Astrocyte of the cerebellum (primary cell): ENCODE measurements around the gene UGT2B7.

Source experiments
- DNase-seq: peaks from one replicate; pipeline ENCODE4 v3.0.0-alpha.2; 2011; ENCODE audit warnings: low read depth
- H3K4me3 ChIP-seq: 2 replicates; pipeline ENCODE4 v1.5.1; 2011; ENCODE audit warnings: mild to moderate bottlenecking, low read depth, low read length, moderate library complexity
- in situ Hi-C: cut with HindIII; loops from 2 replicates; pipeline ENCODE4 v1.10.0; 2017; ENCODE audit warnings: low sequenced_read_pairs
- TF ChIP-seq, protein P1 (sequence below): IDR thresholded peaks from 2 replicates; pipeline ENCODE4 v1.5.1; 2012; ENCODE audit warnings: low read length, low read depth, moderate library complexity, mild to moderate bottlenecking; ENCODE audit errors: missing control alignments

Gene UGT2B7

DNA sequence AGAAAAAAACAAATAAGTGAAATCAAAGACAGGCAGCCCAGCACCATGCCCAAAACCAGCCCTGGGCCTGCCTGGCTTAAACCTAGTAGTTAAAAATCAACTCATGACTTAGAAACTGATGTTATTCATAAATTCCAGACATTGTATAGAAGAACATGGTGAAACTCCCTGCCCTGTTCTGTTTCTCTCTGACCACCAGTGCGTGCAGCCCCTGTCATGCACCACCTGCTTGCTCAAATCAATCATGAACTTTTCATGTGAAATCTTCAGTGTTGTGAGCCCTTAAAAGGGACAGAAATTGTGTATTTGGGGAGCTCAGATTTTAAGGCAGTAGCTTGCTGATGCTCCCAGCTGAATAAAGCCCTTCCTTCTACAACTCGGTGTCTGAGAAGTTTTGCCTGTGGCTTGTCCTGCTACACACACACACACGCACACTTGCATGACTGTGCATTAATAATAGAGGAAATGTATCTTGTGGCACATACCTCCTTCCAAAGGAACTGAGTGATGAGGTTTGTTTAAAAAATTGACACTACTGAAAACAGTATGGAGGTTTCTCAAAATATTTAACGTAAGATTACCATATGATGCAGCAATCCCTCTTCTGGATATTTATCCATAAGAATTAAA is 39.2 kb upstream of the UGT2B7 start:
- TF ChIP-seq, protein P1, sequence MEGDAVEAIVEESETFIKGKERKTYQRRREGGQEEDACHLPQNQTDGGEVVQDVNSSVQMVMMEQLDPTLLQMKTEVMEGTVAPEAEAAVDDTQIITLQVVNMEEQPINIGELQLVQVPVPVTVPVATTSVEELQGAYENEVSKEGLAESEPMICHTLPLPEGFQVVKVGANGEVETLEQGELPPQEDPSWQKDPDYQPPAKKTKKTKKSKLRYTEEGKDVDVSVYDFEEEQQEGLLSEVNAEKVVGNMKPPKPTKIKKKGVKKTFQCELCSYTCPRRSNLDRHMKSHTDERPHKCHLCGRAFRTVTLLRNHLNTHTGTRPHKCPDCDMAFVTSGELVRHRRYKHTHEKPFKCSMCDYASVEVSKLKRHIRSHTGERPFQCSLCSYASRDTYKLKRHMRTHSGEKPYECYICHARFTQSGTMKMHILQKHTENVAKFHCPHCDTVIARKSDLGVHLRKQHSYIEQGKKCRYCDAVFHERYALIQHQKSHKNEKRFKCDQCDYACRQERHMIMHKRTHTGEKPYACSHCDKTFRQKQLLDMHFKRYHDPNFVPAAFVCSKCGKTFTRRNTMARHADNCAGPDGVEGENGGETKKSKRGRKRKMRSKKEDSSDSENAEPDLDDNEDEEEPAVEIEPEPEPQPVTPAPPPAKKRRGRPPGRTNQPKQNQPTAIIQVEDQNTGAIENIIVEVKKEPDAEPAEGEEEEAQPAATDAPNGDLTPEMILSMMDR: no peak
- no peak overlapping the region for H3K4me3 ChIP-seq
- in situ Hi-C loops: no loop called here
- no peak for DNase-seq

DNA sequence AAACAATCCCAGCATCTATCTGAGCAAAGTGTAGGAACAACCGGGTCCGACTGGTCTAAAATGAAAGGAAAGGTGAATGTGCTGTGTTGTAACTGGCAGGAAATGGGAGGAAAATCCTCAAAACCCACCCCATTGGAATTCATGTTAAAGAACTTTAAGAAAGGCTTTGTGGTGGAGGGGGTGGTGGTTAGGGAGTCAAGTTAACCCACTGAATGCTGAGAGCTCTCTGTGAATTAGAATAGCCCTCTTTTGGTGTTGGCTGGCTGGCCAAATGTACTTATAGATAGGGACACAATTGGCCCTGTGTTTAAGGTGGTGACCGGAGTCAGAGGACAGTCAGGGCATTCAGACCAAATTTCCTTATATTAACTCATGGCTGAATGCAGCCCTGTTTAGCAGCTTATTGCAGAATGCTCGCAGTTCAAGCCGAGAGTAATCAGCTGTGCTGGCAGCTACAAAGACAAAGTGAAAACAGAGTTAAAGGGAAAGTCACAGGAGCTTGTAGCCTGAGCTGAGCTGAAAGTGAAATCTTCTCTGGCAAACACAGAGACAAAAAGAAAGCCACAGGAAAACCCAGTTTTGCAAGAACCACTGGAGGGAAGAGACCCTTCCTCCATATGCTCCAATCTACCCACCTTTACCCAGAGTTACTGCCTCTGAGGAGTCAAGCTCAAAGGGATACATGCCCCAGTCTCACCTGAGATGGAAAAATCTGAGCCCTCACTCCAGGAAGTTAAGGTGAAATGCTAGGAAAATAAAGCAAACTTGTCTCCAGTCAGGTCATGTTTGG is 38.5 kb upstream of the UGT2B7 start:
- DNase-seq: no peak
- TF ChIP-seq, protein P1: no peak
- in situ Hi-C loops: no loop called here
- no peak overlapping the region for H3K4me3 ChIP-seq

DNA sequence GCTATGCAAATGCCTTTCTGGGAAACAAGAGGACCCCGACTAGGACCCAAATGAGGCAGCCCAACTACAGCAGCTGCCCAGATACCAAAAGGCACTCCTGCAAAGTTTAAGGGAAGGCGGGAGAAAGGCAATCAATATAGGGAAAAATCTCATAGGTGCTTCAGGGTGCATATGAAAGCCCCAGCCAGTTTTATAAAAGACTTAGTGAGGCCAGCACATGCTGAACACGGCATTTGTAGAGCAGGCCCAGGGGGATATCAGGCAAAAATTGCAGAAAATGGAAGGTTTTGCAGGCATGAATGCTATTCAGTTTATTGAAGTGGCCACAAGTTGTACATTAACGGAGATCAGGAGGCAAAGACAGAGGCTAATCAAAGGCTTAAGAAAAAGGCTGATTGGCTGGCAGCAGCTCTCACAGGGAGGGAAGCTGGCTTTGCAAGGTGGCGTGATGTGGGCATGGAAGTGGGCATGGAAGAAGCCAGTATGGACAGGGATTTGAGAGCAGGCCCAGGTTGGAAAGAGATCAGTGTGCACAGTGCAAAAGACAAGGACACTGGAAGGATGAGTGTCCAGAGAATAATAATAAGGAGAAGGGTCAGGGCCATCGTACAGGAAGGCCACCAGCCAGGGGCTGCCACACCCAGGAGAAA is 37.7 kb upstream of the UGT2B7 start:
- TF ChIP-seq, protein P1: no peak
- in situ Hi-C loops: no loop called here

DNA sequence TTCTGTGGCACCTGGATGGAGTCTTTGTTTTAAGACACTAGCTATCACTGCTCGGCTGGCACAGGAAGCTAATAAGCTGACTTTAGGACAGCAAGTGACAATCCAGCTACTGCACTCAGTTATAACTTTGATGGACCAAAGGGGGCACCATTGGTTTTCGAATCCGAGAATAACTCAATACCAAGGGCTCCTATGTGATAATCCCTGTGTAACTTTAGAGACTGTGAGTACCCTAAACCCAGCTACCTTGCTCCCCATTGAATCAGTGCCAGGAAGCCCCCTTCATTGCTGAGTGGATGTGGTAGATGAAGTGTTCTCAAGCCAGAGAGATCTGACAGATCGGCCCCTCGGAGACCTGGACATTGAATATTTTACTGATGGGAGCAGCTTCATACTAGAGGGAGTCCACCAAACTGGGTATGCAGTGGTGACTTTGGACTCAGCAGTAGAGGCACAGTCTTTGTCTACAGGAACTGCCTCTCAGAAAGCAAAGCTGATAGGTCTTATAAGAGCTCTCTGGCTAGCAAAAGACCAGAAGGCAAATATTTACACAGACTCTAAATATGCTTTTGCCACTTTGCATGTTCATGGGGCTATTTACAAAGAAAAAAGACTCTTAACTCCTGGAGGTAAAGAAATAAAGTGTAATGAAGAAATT is 35.5 kb upstream of the UGT2B7 start:
- H3K4me3 ChIP-seq: no peak overlapping the region
- TF ChIP-seq, protein P1: no peak
- in situ Hi-C loops: no loop called here
- DNase-seq: no peak

More for the DNA sequence above, 37.7 kb upstream of the UGT2B7 start:
- DNase-seq: no peak
- no peak overlapping the region for H3K4me3 ChIP-seq

DNA sequence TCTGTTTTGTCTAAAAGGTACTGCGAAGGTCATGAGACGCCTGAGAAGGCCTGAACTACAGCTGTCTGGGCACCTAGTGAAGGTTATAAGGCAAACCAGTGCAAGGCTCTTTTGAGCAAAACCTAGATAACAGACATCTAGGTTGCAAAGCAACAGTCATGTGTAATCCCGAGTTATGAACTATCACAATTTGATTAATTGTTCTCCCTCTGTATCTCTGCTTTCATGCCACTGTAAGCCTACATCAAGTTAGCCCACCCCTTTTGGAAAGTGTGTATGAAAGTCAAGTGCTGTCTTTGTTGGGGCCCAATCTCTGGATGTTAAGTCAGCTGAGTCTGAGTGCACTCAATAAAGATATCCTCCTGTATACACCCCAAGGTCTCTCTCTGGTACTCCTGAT is 31.9 kb upstream of the UGT2B7 start:
- TF ChIP-seq, protein P1: no peak
- DNase-seq: no peak
- H3K4me3 ChIP-seq: no peak overlapping the region
- in situ Hi-C loops: no loop called here

DNA sequence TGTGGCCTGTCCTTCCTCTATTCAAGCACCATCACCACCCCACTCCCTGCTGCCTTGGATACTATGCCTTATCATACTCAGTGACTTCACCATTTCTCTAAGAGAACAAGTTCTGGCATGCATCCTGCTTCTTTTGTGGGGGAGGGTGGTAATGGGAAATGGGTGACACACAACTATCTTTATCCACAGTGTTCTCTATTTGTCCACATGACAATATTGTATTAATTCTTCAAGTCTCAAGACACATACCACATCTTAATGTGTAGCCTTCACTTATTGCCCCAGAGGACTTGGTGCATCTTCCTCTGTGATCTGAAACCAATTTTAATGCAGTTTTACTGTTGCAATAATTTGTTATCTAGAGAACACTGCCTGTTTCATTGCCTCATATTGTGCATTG is 29.3 kb upstream of the UGT2B7 start:
- H3K4me3 ChIP-seq: no peak overlapping the region
- TF ChIP-seq, protein P1: no peak
- in situ Hi-C loops: no loop called here
- DNase-seq: no peak
